ENCODE measurements around the gene CFAP126. TPM values are rescaled to one million over a fixed set of nuclear protein-coding genes. Genes with fewer than 3 reads are reported as not detected.

Gene CFAP126
- total and polyA plus RNA-seq, 2 of the 13 experiments (the other 11 are each of a cell fraction or from before 2014, with no cell fraction given), result not detected

GRCh38 chr1:161389691-161390558 lies 22.2 kb upstream of the CFAP126 start (continued):
- TF ChIP-seq E2F2 (CRISPR knock-in tag; IDR thresholded peaks at IDR 0.05; ENCODE audit: borderline replicate concordance), result no peak
- TF ChIP-seq ATF7-NPFF (CRISPR knock-in tag; IDR thresholded peaks at IDR 0.05; ENCODE audit: low read depth), result no peak; the same call in 1 of the 2 replicates
- TF ChIP-seq HNRNPUL1 (IDR thresholded peaks at IDR 0.05; ENCODE audit: low read depth, low read length), result no peak
- no peak for TF ChIP-seq ONECUT2 (CRISPR knock-in tag; IDR thresholded peaks at IDR 0.05)
- no peak for TF ChIP-seq HINFP (CRISPR knock-in tag; IDR thresholded peaks at IDR 0.05; ENCODE audit: low read depth)
- no peak for TF ChIP-seq ZNF382 (CRISPR knock-in tag; IDR thresholded peaks at IDR 0.05; ENCODE audit: borderline replicate concordance)
- no peak for TF ChIP-seq ZKSCAN1 (IDR thresholded peaks at IDR 0.05; ENCODE audit: low read length)
- TF ChIP-seq NFYB (CRISPR knock-in tag; IDR thresholded peaks at IDR 0.05), result no peak
- peak; percentile 52; the same call in 1 of the 2 replicates for TF ChIP-seq MAF1 (CRISPR knock-in tag; IDR thresholded peaks at IDR 0.05; ENCODE audit: borderline replicate concordance)
- peak; percentile 19; the same call in 1 of the 2 replicates for TF ChIP-seq MED13 (CRISPR knock-in tag; IDR thresholded peaks at IDR 0.05)
- TF ChIP-seq SP1 (IDR thresholded peaks at IDR 0.05), result no peak
- TF ChIP-seq SP1 (CRISPR knock-in tag; IDR thresholded peaks at IDR 0.05), result peak; percentile 25; the same call in 1 of the 2 replicates
- TF ChIP-seq RBM39 (IDR thresholded peaks at IDR 0.05; ENCODE audit: low read depth, low read length, poor library complexity, severe bottlenecking), result peak; percentile 46
- peak; percentile 88 for TF ChIP-seq JUND (CRISPR knock-in tag; IDR thresholded peaks at IDR 0.05)
- no peak for TF ChIP-seq SRSF9 (IDR thresholded peaks at IDR 0.05; ENCODE audit: borderline replicate concordance, insufficient read depth, low read depth, low read length, poor library complexity, severe bottlenecking)
- peak; percentile 93 to 95 for TF ChIP-seq POLR2A (IDR thresholded peaks at IDR 0.05; ENCODE audit: insufficient read depth in 1 of 2, low read depth in 2 of 2, low read length in 2 of 2)
- TF ChIP-seq CHCHD3 (CRISPR knock-in tag; IDR thresholded peaks at IDR 0.05), result 0 out of 2 replicates have a peak, but pooled peaks have one; percentile 38
- TF ChIP-seq PBX3 (CRISPR knock-in tag; IDR thresholded peaks at IDR 0.05; ENCODE audit: borderline replicate concordance), result no peak
- TF ChIP-seq IRF2 (CRISPR knock-in tag; IDR thresholded peaks at IDR 0.05), result peak; percentile 80
- TF ChIP-seq BRF2 (CRISPR knock-in tag; IDR thresholded peaks at IDR 0.05), result no peak
- TF ChIP-seq ADNP (CRISPR knock-in tag; IDR thresholded peaks at IDR 0.05), result no peak
- TF ChIP-seq ZNF580 (CRISPR knock-in tag; IDR thresholded peaks at IDR 0.05; ENCODE audit: borderline replicate concordance, low read depth), result 0 out of 2 replicates have a peak, but pooled peaks have one; percentile 63
- TF ChIP-seq STAT5B (CRISPR knock-in tag; IDR thresholded peaks at IDR 0.05), result no peak
- TF ChIP-seq HCFC1 (IDR thresholded peaks at IDR 0.05; ENCODE audit: low read depth, low read length), result 0 out of 2 replicates have a peak, but pooled peaks have one; percentile 32

All from HepG2 (cell line).